22Rv1 (cell line): ENCODE data around the gene TSPAN31.

Experiments
- CTCF ChIP-seq: fragments of 450-650 bp; IDR thresholded peaks from 2 replicates; pipeline ENCODE4 v1.5.1; 2017; ENCODE audit warnings: mild to moderate bottlenecking
- ZFX ChIP-seq: fragments of 450-650 bp; IDR thresholded peaks from 2 replicates; pipeline ENCODE4 v1.6.1; 2017; ENCODE audit warnings: antibody characterized with exemption, borderline replicate concordance

- peak; percentile 93 for TF ChIP-seq CTCF
- TF ChIP-seq ZFX = no peak
Measured at GRCh38 chr12:57756406-57757341, 11.8 kb downstream of the TSPAN31 start.
